Uterus (tissue), 4 donors: ENCODE results near the gene YWHAB. TPM values are rescaled to one million over a fixed set of nuclear protein-coding genes. Genes with fewer than 3 reads are reported as not detected.

Source experiments
- DNase-seq, 2 donors: peaks; one replicate each; pipeline ENCODE4 v3.0.0-alpha.2; 2019 to 2020
- H3K27ac ChIP-seq, 2 donors: fragments of 200-600 bp; sonication (generic); 1 replicate in 1 of 2; 2 replicates in 1 of 2; pipeline ENCODE4 v1.5.1; 2016 to 2018
- H3K27me3 ChIP-seq, 2 donors: fragments of 200-600 bp; sonication (generic); one replicate each; pipeline ENCODE4 v1.5.1; 2018 to 2019; ENCODE audit warnings: control low read depth in 1 of 2
- H3K36me3 ChIP-seq, 2 donors: fragments of 200-600 bp; sonication (generic); one replicate each; pipeline ENCODE4 v1.5.1; 2019; ENCODE audit warnings: control low read depth in 1 of 2
- H3K4me1 ChIP-seq, 2 donors: fragments of 200-600 bp; sonication (generic); one replicate each; pipeline ENCODE4 v1.5.1; 2018 to 2019; ENCODE audit warnings: control low read depth in 1 of 2
- H3K4me3 ChIP-seq, 2 donors: fragments of 200-600 bp; sonication (generic); 1 replicate in 1 of 2; 2 replicates in 1 of 2; pipeline ENCODE4 v1.5.1; 2018 to 2019; ENCODE audit warnings: mild to moderate bottlenecking in 1 of 2
- H3K9me3 ChIP-seq, 2 donors: fragments of 200-600 bp; sonication (generic); one replicate each; pipeline ENCODE4 v1.5.1; 2019; ENCODE audit warnings: control low read depth in 1 of 2
- CTCF ChIP-seq, 4 experiments: fragments of 200-600 bp in 2 of 4; fragments of 450-650 bp in 2 of 4; sonication (generic) in 2 of 4; IDR thresholded peaks; one replicate each; pipeline ENCODE4 v1.5.1; 2016 to 2019; ENCODE audit warnings: antibody characterized with exemption in 4 of 4, mild to moderate bottlenecking in 2 of 4, moderate library complexity in 1 of 4
- POLR2A ChIP-seq, 2 donors: fragments of 450-650 bp; IDR thresholded peaks; one replicate each; pipeline ENCODE4 v1.6.1; 2016; ENCODE audit warnings: antibody characterized with exemption in 2 of 2, mild to moderate bottlenecking in 1 of 2, moderate library complexity in 1 of 2
- intact Hi-C: fragments of 100-400 bp; cut with DNase I; formaldehyde crosslinking; loops from one replicate; pipeline ENCODE4 v1.15.1; 2023; ENCODE audit warnings: low total_unique reads
- total RNA-seq, 4 donors: library from RNA; depleted of rRNA in 3 of 4; stranded (reverse); fragments of >200 nt in 3 of 4; gene quantifications; one replicate each; pipeline versions ENCODE4 v1.1.0 to v1.2.4, GENCODE V29; 2014 to 2023
- donor health status: DM: yes; HTN: yes; CAD: no.

Gene YWHAB
- total RNA-seq, 4 donors from 2014 or later = 54.3 to 131 (median 108) TPM

GRCh38 chr20:44955270-44955669 lies 69.8 kb downstream of the YWHAB start:
- Histone ChIP-seq H3K27ac (no peak overlapping the region), H3K4me3 (no peak overlapping the region), H3K36me3 (no peaks in the 10 kb centered on the region), H3K27me3 (no peaks in the 10 kb centered on the region), H3K9me3 (no peaks in the 10 kb centered on the region), H3K4me1 (no peaks in the 10 kb centered on the region)
- TF ChIP-seq POLR2A (IDR thresholded peaks at IDR 0.05) (no peak), CTCF (IDR thresholded peaks at IDR 0.05) (no peak)
- DNase-seq = no peak
- intact Hi-C loops = no loop called here

GRCh38 chr20:44956410-44956809 lies 70.9 kb downstream of the YWHAB start:
- no peak for DNase-seq
- H3K36me3 ChIP-seq = no peaks in the 10 kb centered on the region
- H3K4me3 ChIP-seq = no peak overlapping the region
- no peak for TF ChIP-seq POLR2A (IDR thresholded peaks at IDR 0.05)
- H3K27me3 ChIP-seq = no peaks in the 10 kb centered on the region
- H3K27ac ChIP-seq = no peak overlapping the region
- H3K4me1 ChIP-seq = no peaks in the 10 kb centered on the region
- no peaks in the 10 kb centered on the region for H3K9me3 ChIP-seq
- intact Hi-C loops = no loop called here

Other genes starting within 250 kb of the YWHAB start
- 10 to 100 TPM in 1 of 4 donors, 1 to 10 TPM in 2, under 1 TPM in 1; 0.59 to 11.0 (median 4.8) TPM for gene ADA, start 234.0 kb upstream of the YWHAB start, total RNA-seq
- gene CCN5, start 170.3 kb upstream of the YWHAB start, total RNA-seq = 10 to 100 TPM in 3 of 4 donors, not detected in 1; 19.4 to 47.9 (median 29.7) TPM
- gene KCNK15, start 139.8 kb upstream of the YWHAB start, total RNA-seq = 1 to 10 TPM in 3 of 4 donors, under 1 TPM in 1; 0.26 to 4.4 (median 2.0) TPM
- gene RIMS4, start 75.2 kb upstream of the YWHAB start, total RNA-seq = 1 to 10 TPM in 1 of 4 donors, under 1 TPM in 3; 0.26 to 5.3 (median 0.61) TPM
- 10 to 100 TPM in 2 of 4 donors, under 1 TPM in 1, not detected in 1; 0.59 to 17.3 (median 12.9) TPM for gene PABPC1L, start 24.4 kb downstream of the YWHAB start, total RNA-seq
- 10 to 100 TPM; 11.1 to 15.6 (median 12.5) TPM for gene TOMM34, start 74.7 kb downstream of the YWHAB start, total RNA-seq
- 10 to 100 TPM in 3 of 4 donors, 1 to 10 TPM in 1; 9.0 to 43.6 (median 29.6) TPM for gene STK4, start 80.8 kb downstream of the YWHAB start, total RNA-seq
- under 1 TPM in 1 of 4 donors, not detected in 3; 0.97 TPM for gene KCNS1, start 215.4 kb downstream of the YWHAB start, total RNA-seq
- gene WFDC5, start 229.5 kb downstream of the YWHAB start, total RNA-seq = not detected
- not detected for gene WFDC12, start 238.8 kb downstream of the YWHAB start, total RNA-seq